OCI-LY1 (cell line): ENCODE data around the gene C1orf50.
"Not testable (repeated sequence)": the region's sequence is repeated elsewhere in the genome, so short reads cannot be mapped to it uniquely, and the experiment has no call there.

Experiments used
- EZH2 ChIP-seq: fragments of 200-600 bp; sonication (generic), shearing (Covaris generic); IDR thresholded peaks from 2 replicates; pipeline ENCODE4 v1.8.0; 2017; ENCODE audit warnings: borderline replicate concordance, mixed run types, mild to moderate bottlenecking, antibody characterized with exemption, low read length, moderate library complexity, mixed read lengths
- TF ChIP-seq, protein P1 (sequence below): fragments of 200-600 bp; sonication (generic), shearing (Covaris generic); IDR thresholded peaks from 2 replicates; pipeline ENCODE4 v1.5.1; 2017; ENCODE audit warnings: mild to moderate bottlenecking, antibody characterized with exemption, low read length, moderate library complexity, mixed read lengths

GRCh38 chr1:42751511-42752070, 15.5 kb upstream of the C1orf50 start:
- TF ChIP-seq, protein P1, sequence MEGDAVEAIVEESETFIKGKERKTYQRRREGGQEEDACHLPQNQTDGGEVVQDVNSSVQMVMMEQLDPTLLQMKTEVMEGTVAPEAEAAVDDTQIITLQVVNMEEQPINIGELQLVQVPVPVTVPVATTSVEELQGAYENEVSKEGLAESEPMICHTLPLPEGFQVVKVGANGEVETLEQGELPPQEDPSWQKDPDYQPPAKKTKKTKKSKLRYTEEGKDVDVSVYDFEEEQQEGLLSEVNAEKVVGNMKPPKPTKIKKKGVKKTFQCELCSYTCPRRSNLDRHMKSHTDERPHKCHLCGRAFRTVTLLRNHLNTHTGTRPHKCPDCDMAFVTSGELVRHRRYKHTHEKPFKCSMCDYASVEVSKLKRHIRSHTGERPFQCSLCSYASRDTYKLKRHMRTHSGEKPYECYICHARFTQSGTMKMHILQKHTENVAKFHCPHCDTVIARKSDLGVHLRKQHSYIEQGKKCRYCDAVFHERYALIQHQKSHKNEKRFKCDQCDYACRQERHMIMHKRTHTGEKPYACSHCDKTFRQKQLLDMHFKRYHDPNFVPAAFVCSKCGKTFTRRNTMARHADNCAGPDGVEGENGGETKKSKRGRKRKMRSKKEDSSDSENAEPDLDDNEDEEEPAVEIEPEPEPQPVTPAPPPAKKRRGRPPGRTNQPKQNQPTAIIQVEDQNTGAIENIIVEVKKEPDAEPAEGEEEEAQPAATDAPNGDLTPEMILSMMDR, result not testable (repeated sequence)
- TF ChIP-seq EZH2, result not testable (repeated sequence)
